PC-3 (cell line): ENCODE results near the gene ABHD18.

Experiments
- CTCF ChIP-seq: fragments of 300-600 bp; sonication (generic); conservative IDR thresholded peaks from 2 replicates; pipeline ENCODE4 v1.5.1; 2017; ENCODE audit warnings: antibody characterized with exemption, low read depth, mild to moderate bottlenecking, low read length
- EZH2 ChIP-seq: fragments of 300-600 bp; sonication (generic); IDR thresholded peaks from one replicate; pipeline ENCODE4 v1.6.1; 2017; ENCODE audit warnings: antibody characterized with exemption, mild to moderate bottlenecking, low read length; ENCODE audit not compliant: unreplicated experiment
- EZH2phosphoT487 ChIP-seq: fragments of 300-600 bp; sonication (generic); IDR thresholded peaks from 2 replicates; pipeline ENCODE4 v1.6.1; 2018; ENCODE audit warnings: mild to moderate bottlenecking, antibody characterized with exemption, low read length, borderline replicate concordance

- TF ChIP-seq CTCF: no peak
- no peak for TF ChIP-seq EZH2
- TF ChIP-seq EZH2phosphoT487: no peak
Observed at GRCh38 chr4:127967141-127967775, 2.1 kb downstream of the ABHD18 start.
